Occipital lobe (tissue), 2 donors: ENCODE measurements around the gene PGBD5. TPM values are rescaled to one million over a fixed set of nuclear protein-coding genes. Genes with fewer than 3 reads are reported as not detected.
A peak's percentile ranks its signal among the peaks of the same experiment; 100 is the strongest.
"Not testable (repeated sequence)": the region's sequence is repeated elsewhere in the genome, so short reads cannot be mapped to it uniquely, and the experiment has no call there.

Experiments used
- DNase-seq: peaks from one replicate; lab custom pipeline; 2025; lab: John Stamatoyannopoulos, UW
- total RNA-seq: library from RNA; depleted of rRNA; stranded (reverse); fragments of >200 nt; gene quantifications from one replicate; pipeline ENCODE4 v1.2.3, GENCODE V29; 2014

PGBD5 gene
- total RNA-seq, 1 donor from 2014 or later: 25.6 TPM

- DNase-seq: no peak
Observed at GRCh38 chr1:230425252-230426091, 660 bp downstream of the PGBD5 start.

GRCh38 chr1:230424391-230425251 is 1.5 kb downstream of the PGBD5 start:
- DNase-seq: peak; percentile 31

GRCh38 chr1:230423951-230424350 is 2.2 kb downstream of the PGBD5 start:
- DNase-seq: no peak

GRCh38 chr1:230423261-230423660 is 2.9 kb downstream of the PGBD5 start:
- no peak for DNase-seq

GRCh38 chr1:230422221-230422981 is 3.7 kb downstream of the PGBD5 start:
- no peak for DNase-seq

- no peak for DNase-seq
Observed at GRCh38 chr1:230421481-230421880, 4.7 kb downstream of the PGBD5 start.

GRCh38 chr1:230420372-230420771 is 5.8 kb downstream of the PGBD5 start:
- not testable (repeated sequence) for DNase-seq

GRCh38 chr1:230416430-230416829 is 9.7 kb downstream of the PGBD5 start:
- DNase-seq: no peak

GRCh38 chr1:230415405-230416132 is 10.6 kb downstream of the PGBD5 start:
- DNase-seq: no peak

- DNase-seq: no peak
Observed at GRCh38 chr1:230414694-230415093, 11.4 kb downstream of the PGBD5 start.

GRCh38 chr1:230414102-230414501 is 12.0 kb downstream of the PGBD5 start:
- DNase-seq: no peak

- no peak for DNase-seq
Observed at GRCh38 chr1:230413061-230413460, 13.1 kb downstream of the PGBD5 start.

GRCh38 chr1:230408971-230409370 is 17.2 kb downstream of the PGBD5 start:
- no peak for DNase-seq

GRCh38 chr1:230407351-230407750 is 18.8 kb downstream of the PGBD5 start:
- no peak for DNase-seq

- not testable (repeated sequence) for DNase-seq
Observed at GRCh38 chr1:230406727-230407126, 19.4 kb downstream of the PGBD5 start.

GRCh38 chr1:230403442-230403841 is 22.7 kb downstream of the PGBD5 start:
- no peak for DNase-seq

GRCh38 chr1:230401763-230402294 is 24.3 kb downstream of the PGBD5 start:
- DNase-seq: no peak

GRCh38 chr1:230401101-230401500 is 25.0 kb downstream of the PGBD5 start:
- no peak for DNase-seq

- DNase-seq: no peak
Observed at GRCh38 chr1:230400007-230400344, 26.2 kb downstream of the PGBD5 start.

- peak; percentile 73 for DNase-seq
Observed at GRCh38 chr1:230399321-230400006, 26.7 kb downstream of the PGBD5 start.
